Vagina (tissue), 2 donors: ENCODE results near the gene COX6A2. TPM values are rescaled to one million over a fixed set of nuclear protein-coding genes. Genes with fewer than 3 reads are reported as not detected.

ENCODE experiments used
- DNase-seq, 2 donors: peaks; one replicate each; pipeline ENCODE4 v3.0.0-alpha.2; 2017; ENCODE audit errors: extremely low spot score in 2 of 2
- H3K27ac ChIP-seq: fragments of 200-600 bp; sonication (generic); one replicate; pipeline ENCODE4 v1.5.1; 2019
- H3K27me3 ChIP-seq: fragments of 200-600 bp; sonication (generic); one replicate; pipeline ENCODE4 v1.5.1; 2019
- H3K36me3 ChIP-seq, 2 donors: fragments of 200-600 bp; sonication (generic); one replicate each; pipeline ENCODE4 v1.5.1; 2017 to 2019
- H3K4me1 ChIP-seq: fragments of 200-600 bp; sonication (generic); one replicate; pipeline ENCODE4 v1.5.1; 2019
- H3K4me3 ChIP-seq, 2 donors: fragments of 200-600 bp; sonication (generic); 1 replicate in 1 of 2; 2 replicates in 1 of 2; pipeline ENCODE4 v1.5.1; 2016 to 2019
- H3K9me3 ChIP-seq: fragments of 200-600 bp; sonication (generic); one replicate; pipeline ENCODE4 v1.5.1; 2019
- CTCF ChIP-seq, 3 experiments: fragments of 450-650 bp in 2 of 3; fragments of 200-600 bp in 1 of 3; sonication (generic) in 1 of 3; IDR thresholded peaks; one replicate each; pipeline ENCODE4 v1.5.1; 2017 to 2019; ENCODE audit warnings: antibody characterized with exemption in 3 of 3, mild to moderate bottlenecking in 2 of 3, moderate library complexity in 2 of 3
- POLR2A ChIP-seq, 2 donors: fragments of 450-650 bp; IDR thresholded peaks; one replicate each; pipeline ENCODE4 v1.6.1; 2017; ENCODE audit warnings: antibody characterized with exemption in 2 of 2, mild to moderate bottlenecking in 2 of 2, moderate library complexity in 2 of 2
- POLR2AphosphoS5 ChIP-seq, 2 donors: sonication (generic); formaldehyde crosslinking; IDR thresholded peaks; one replicate each; pipeline ENCODE4 v1.9.0; 2017; ENCODE audit warnings: antibody characterized with exemption in 2 of 2, mild to moderate bottlenecking in 2 of 2, low read depth in 1 of 2; ENCODE audit not compliant: insufficient read depth in 1 of 2
- intact Hi-C: fragments of 100-400 bp; cut with DNase I; formaldehyde crosslinking; loops from one replicate; pipeline ENCODE4 v1.15.1; 2023
- total RNA-seq: library from RNA; depleted of rRNA; stranded (reverse); fragments of >200 nt; gene quantifications from one replicate; pipeline ENCODE4 v1.2.3, GENCODE V29; 2016

COX6A2 gene
- total RNA-seq, 1 donor from 2014 or later = not detected

- H3K4me3 ChIP-seq = no peak overlapping the region
- TF ChIP-seq POLR2AphosphoS5 (IDR thresholded peaks at IDR 0.05; ENCODE audit: insufficient read depth in 1 of 2, low read depth in 1 of 2) = no peak
- no peak for TF ChIP-seq POLR2A (IDR thresholded peaks at IDR 0.05)
- no peak for TF ChIP-seq CTCF (IDR thresholded peaks at IDR 0.05)
- intact Hi-C loops = no loop called here
- no peak overlapping the region for H3K27ac ChIP-seq
- H3K36me3 ChIP-seq = no peaks in the 10 kb centered on the region
- no peak for DNase-seq
- no peaks in the 10 kb centered on the region for H3K4me1 ChIP-seq
- no peaks in the 10 kb centered on the region for H3K9me3 ChIP-seq
- H3K27me3 ChIP-seq = no peaks in the 10 kb centered on the region
Measured at GRCh38 chr16:31435341-31436220, 7.4 kb upstream of the COX6A2 start.

GRCh38 chr16:31430380-31431052 lies 2.4 kb upstream of the COX6A2 start:
- Histone ChIP-seq H3K27ac (no peak overlapping the region), H3K36me3 (no peaks in the 10 kb centered on the region), H3K4me3 (no peak overlapping the region), H3K9me3 (no peaks in the 10 kb centered on the region), H3K4me1 (peaks cover 5% of the 10 kb centered on the region), H3K27me3 (no peaks in the 10 kb centered on the region)
- DNase-seq = no peak
- TF ChIP-seq CTCF (IDR thresholded peaks at IDR 0.05) (no peak), POLR2A (IDR thresholded peaks at IDR 0.05) (no peak), POLR2AphosphoS5 (IDR thresholded peaks at IDR 0.05; ENCODE audit: insufficient read depth in 1 of 2, low read depth in 1 of 2) (no peak)
- intact Hi-C loops = no loop called here

DNA sequence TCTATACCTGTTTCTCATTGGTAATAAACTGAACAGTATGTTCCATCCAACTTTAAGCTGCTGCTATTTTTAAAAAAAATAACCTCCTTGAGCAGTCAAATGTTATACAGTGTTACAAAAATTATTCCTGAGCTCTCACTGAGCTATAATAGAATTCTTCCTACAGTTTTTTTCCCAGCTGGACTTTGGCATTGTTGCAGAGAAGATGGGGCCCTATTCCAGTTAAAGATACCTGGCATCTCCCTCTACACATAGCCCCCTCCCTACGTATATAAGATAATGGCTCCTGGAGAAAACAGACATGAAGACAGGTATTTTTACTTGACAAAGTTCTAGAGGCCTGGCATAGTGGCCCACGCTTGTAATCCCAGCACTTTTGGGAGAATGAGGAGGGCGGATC lies 1.6 kb upstream of the COX6A2 start:
- no peak for DNase-seq
- no peak for TF ChIP-seq POLR2A (IDR thresholded peaks at IDR 0.05)
- no peak for TF ChIP-seq POLR2AphosphoS5 (IDR thresholded peaks at IDR 0.05; ENCODE audit: insufficient read depth in 1 of 2, low read depth in 1 of 2)
- no peak for TF ChIP-seq CTCF (IDR thresholded peaks at IDR 0.05)
- H3K4me1 ChIP-seq = peaks cover 5% of the 10 kb centered on the region
- no peaks in the 10 kb centered on the region for H3K36me3 ChIP-seq
- no peaks in the 10 kb centered on the region for H3K9me3 ChIP-seq
- intact Hi-C loops = no loop called here
- H3K4me3 ChIP-seq = no peak overlapping the region
- H3K27ac ChIP-seq = no peak overlapping the region
- H3K27me3 ChIP-seq = no peaks in the 10 kb centered on the region

DNA sequence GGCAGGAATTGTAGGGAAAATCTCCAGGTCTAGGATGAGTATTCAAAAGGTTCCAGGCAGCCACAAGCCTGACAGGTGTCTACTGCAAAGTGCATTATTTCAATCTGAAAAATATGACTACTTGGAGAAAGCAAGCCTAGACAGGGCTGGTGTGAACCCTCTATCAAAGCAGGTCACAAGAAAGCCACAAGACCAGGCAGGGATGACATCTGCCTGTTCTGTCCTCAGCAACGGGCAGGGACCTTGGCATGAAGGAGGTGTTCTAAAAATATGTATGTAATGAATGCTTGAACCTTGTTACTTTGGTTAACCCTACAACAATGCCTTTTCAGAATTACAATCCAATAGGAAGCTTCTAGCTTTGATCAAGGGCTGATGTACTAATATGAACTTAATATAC lies 1.2 kb upstream of the COX6A2 start:
- TF ChIP-seq POLR2AphosphoS5 (IDR thresholded peaks at IDR 0.05; ENCODE audit: insufficient read depth in 1 of 2, low read depth in 1 of 2) (no peak), CTCF (IDR thresholded peaks at IDR 0.05) (no peak), POLR2A (IDR thresholded peaks at IDR 0.05) (no peak)
- no peak overlapping the region for H3K4me3 ChIP-seq
- peaks cover 5% of the 10 kb centered on the region for H3K4me1 ChIP-seq
- no peaks in the 10 kb centered on the region for H3K9me3 ChIP-seq
- no peaks in the 10 kb centered on the region for H3K27me3 ChIP-seq
- intact Hi-C loops = no loop called here
- no peak for DNase-seq
- no peaks in the 10 kb centered on the region for H3K36me3 ChIP-seq
- H3K27ac ChIP-seq = no peak overlapping the region
